Activated CD8-positive, alpha-beta memory T cell treated with anti-CD3 and anti-CD28 coated beads, Interleukin-2, amount 50 U/mL, for 1 hour (primary cell): Measurements from ENCODE around the gene RAB39A.

ENCODE experiments used
- DNase-seq: peaks from one replicate; pipeline ENCODE4 v3.0.0-alpha.2; 2020; ENCODE audit errors: extremely low read depth

Gene RAB39A

GRCh38 chr11:107962181-107962580, 33.9 kb downstream of the RAB39A start:
- DNase-seq: no peak

- DNase-seq: no peak
Measured at GRCh38 chr11:107963091-107963490, 34.8 kb downstream of the RAB39A start.

- no peak for DNase-seq
Measured at GRCh38 chr11:107969219-107969618, 41.0 kb downstream of the RAB39A start.

- no peak for DNase-seq
Measured at GRCh38 chr11:107970049-107970448, 41.8 kb downstream of the RAB39A start.

GRCh38 chr11:107973641-107974040, 45.4 kb downstream of the RAB39A start:
- DNase-seq: no peak

GRCh38 chr11:107988397-107989158, 60.3 kb downstream of the RAB39A start:
- no peak for DNase-seq

GRCh38 chr11:107991868-107992414, 63.7 kb downstream of the RAB39A start:
- DNase-seq: no peak

- DNase-seq: no peak
Measured at GRCh38 chr11:107996006-107996776, 67.9 kb downstream of the RAB39A start.

- DNase-seq: no peak
Measured at GRCh38 chr11:107998761-107999160, 70.5 kb downstream of the RAB39A start.

GRCh38 chr11:107999759-108000455, 71.7 kb downstream of the RAB39A start:
- no peak for DNase-seq

- DNase-seq: no peak
Measured at GRCh38 chr11:108002476-108002875, 74.2 kb downstream of the RAB39A start.

- no peak for DNase-seq
Measured at GRCh38 chr11:108003623-108004022, 75.4 kb downstream of the RAB39A start.

GRCh38 chr11:108007819-108008218, 79.6 kb downstream of the RAB39A start:
- DNase-seq: no peak

GRCh38 chr11:108008656-108009496, 80.6 kb downstream of the RAB39A start, which contains the start of gene CUL5:
TSS of gene CUL5 (plus strand) at chr11:108008898. CDS start at chr11:108009349, 451 bp downstream.
- DNase-seq: peak; percentile 42

- DNase-seq: no peak
Measured at GRCh38 chr11:108009497-108010370, 81.5 kb downstream of the RAB39A start.

GRCh38 chr11:108012139-108012725, 84.0 kb downstream of the RAB39A start:
- no peak for DNase-seq
